Measurements from ENCODE around the gene ZNF772. TPM values are rescaled to one million over a fixed set of nuclear protein-coding genes. Genes with fewer than 3 reads are reported as not detected.

The ZNF772 gene
- total RNA-seq, 1 donor from 2014 or later, result 14.1 TPM

GRCh38 chr19:57435062-57435978 is 42.0 kb downstream of the ZNF772 start, which contains the start of gene ZNF749:
Gene ZNF749 (plus strand): TSS chr19:57435325. CDS start chr19:57435579, 254 bp downstream.
- DNase-seq (ENCODE audit: low read depth, low spot score), result peak; percentile 93

- no peak for DNase-seq (ENCODE audit: low read depth, low spot score)
Measured at GRCh38 chr19:57434386-57435061, 42.8 kb downstream of the ZNF772 start.

GRCh38 chr19:57421037-57421436 is 56.3 kb downstream of the ZNF772 start:
- DNase-seq (ENCODE audit: low read depth, low spot score), result no peak

GRCh38 chr19:57419439-57419838 is 57.9 kb downstream of the ZNF772 start:
- DNase-seq (ENCODE audit: low read depth, low spot score), result no peak

Other genes with a start within 250 kb of the ZNF772 start
- 0.42 and 0.86 TPM in 2 replicates for gene AURKC, start 246.5 kb downstream of the ZNF772 start, total RNA-seq
- gene ZNF805, start 236.9 kb downstream of the ZNF772 start, total RNA-seq, result 20.8 and 30.2 TPM in 2 replicates
- 49.6 and 66.0 TPM in 2 replicates for gene ZNF460, start 197.1 kb downstream of the ZNF772 start, total RNA-seq
- gene ZNF543, start 157.1 kb downstream of the ZNF772 start, total RNA-seq, result 9.6 and 10.7 TPM in 2 replicates
- 9.5 and 11.0 TPM in 2 replicates for gene ZNF304, start 126.3 kb downstream of the ZNF772 start, total RNA-seq
- 8.8 and 10.2 TPM in 2 replicates for gene TRAPPC2B, start 114.0 kb downstream of the ZNF772 start, total RNA-seq
- 2.0 and 2.9 TPM in 2 replicates for gene ZNF547, start 114.0 kb downstream of the ZNF772 start, total RNA-seq
- gene ZNF548, start 87.7 kb downstream of the ZNF772 start, total RNA-seq, result 14.2 and 16.6 TPM in 2 replicates
- gene ZNF17, start 66.4 kb downstream of the ZNF772 start, total RNA-seq, result 10.0 and 10.1 TPM in 2 replicates
- 12.2 and 14.9 TPM in 2 replicates for gene ZNF749, start 42.2 kb downstream of the ZNF772 start, total RNA-seq
- gene VN1R1, start 20.4 kb downstream of the ZNF772 start, total RNA-seq, result 0.20 and 0.35 TPM in 2 replicates
- gene ZNF419, start 10.2 kb upstream of the ZNF772 start, total RNA-seq, result 8.6 and 13.6 TPM in 2 replicates
- gene ZNF773, start 22.4 kb upstream of the ZNF772 start, total RNA-seq, result 10.2 and 10.6 TPM in 2 replicates
- gene ZNF549, start 49.8 kb upstream of the ZNF772 start, total RNA-seq, result 4.2 and 5.6 TPM in 2 replicates
- 5.3 and 6.3 TPM in 2 replicates for gene ZNF550, start 82.3 kb upstream of the ZNF772 start, total RNA-seq
- gene ZNF416, start 101.3 kb upstream of the ZNF772 start, total RNA-seq, result 4.4 and 5.4 TPM in 2 replicates
- 2.8 and 6.5 TPM in 2 replicates for gene ZIK1, start 106.6 kb upstream of the ZNF772 start, total RNA-seq
- 5.0 and 5.7 TPM in 2 replicates for gene ZNF530, start 122.3 kb upstream of the ZNF772 start, total RNA-seq
- gene ZNF134, start 136.7 kb upstream of the ZNF772 start, total RNA-seq, result 15.4 and 19.0 TPM in 2 replicates
- 7.1 and 13.5 TPM in 2 replicates for gene ZNF211, start 155.6 kb upstream of the ZNF772 start, total RNA-seq
- gene ZSCAN4, start 191.4 kb upstream of the ZNF772 start, total RNA-seq, result not detected in 2 replicates
- 8.7 and 9.8 TPM in 2 replicates for gene ZNF551, start 204.4 kb upstream of the ZNF772 start, total RNA-seq
- gene ZNF154, start 231.6 kb upstream of the ZNF772 start, total RNA-seq, result 0.92 and 6.0 TPM in 2 replicates